Ectodermal cell (in vitro differentiated cells): ENCODE measurements around the gene RNU1-3.
A peak's percentile ranks its signal among the peaks of the same experiment; 100 is the strongest.
"Not testable (repeated sequence)": the region's sequence is repeated elsewhere in the genome, so short reads cannot be mapped to it uniquely, and the experiment has no call there.

Source experiments
- H3K27ac ChIP-seq: 2 replicates; pipeline ENCODE4 v1.7.0; 2013; ENCODE audit warnings: mild to moderate bottlenecking, low read depth, low read length; ENCODE audit not compliant: insufficient read depth, poor library complexity, severe bottlenecking
- H3K27me3 ChIP-seq: 2 replicates; pipeline ENCODE4 v1.7.0; 2013; ENCODE audit warnings: mild to moderate bottlenecking, low read length; ENCODE audit not compliant: insufficient read depth, control insufficient read depth, poor library complexity, severe bottlenecking
- H3K36me3 ChIP-seq: one replicate; pipeline ENCODE4 v1.7.0; 2013; ENCODE audit warnings: low read length; ENCODE audit not compliant: control insufficient read depth, insufficient read depth
- H3K4me1 ChIP-seq: one replicate; pipeline ENCODE4 v1.7.0; 2013; ENCODE audit warnings: low read length; ENCODE audit not compliant: control insufficient read depth, insufficient read depth
- H3K4me3 ChIP-seq: 2 replicates; pipeline ENCODE4 v1.7.0; 2013; ENCODE audit warnings: low read depth, low read length, control low read depth; ENCODE audit not compliant: insufficient read depth
- H3K9me3 ChIP-seq: 2 replicates; pipeline ENCODE4 v1.7.0; 2013; ENCODE audit warnings: mild to moderate bottlenecking, low read length, moderate library complexity; ENCODE audit not compliant: control insufficient read depth
- WGBS, 2 experiments: methylation state at CpG; one replicate each; pipeline ENCODE4 v1.1.7; 2013; ENCODE audit warnings: missing lambda C conversion rate in 2 of 2; 5-methylcytosine and 5-hydroxymethylcytosine counted together

Gene RNU1-3

GRCh38 chr1:16651560-16651959 lies 15.2 kb downstream of the RNU1-3 start:
- WGBS, 2 experiments = 100% methylated on average over 1 of the region's 1 CpG
- H3K27me3 ChIP-seq = peaks cover 30% of the 10 kb centered on the region
- not testable (repeated sequence) for H3K9me3 ChIP-seq, H3K36me3 ChIP-seq, H3K4me3 ChIP-seq, H3K27ac ChIP-seq, H3K4me1 ChIP-seq

DNA sequence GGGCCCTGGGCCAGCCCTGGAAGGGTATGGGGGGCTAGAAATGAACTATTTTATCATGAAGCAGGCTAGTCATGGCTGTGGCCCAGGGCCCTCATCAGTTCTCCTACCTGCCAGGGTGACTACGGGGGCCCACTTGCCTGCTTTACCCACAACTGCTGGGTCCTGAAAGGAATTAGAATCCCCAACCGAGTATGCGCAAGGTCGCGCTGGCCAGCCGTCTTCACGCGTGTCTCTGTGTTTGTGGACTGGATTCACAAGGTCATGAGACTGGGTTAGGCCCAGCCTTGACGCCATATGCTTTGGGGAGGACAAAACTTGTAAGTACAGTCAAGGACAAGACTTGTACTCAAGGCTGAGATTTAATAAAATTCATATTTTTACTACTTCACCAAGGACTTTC lies 16.8 kb downstream of the RNU1-3 start:
- 75 to 94% methylated on average over 8 to 9 of the region's 9 CpGs for WGBS, 2 experiments
- not testable (repeated sequence) for H3K4me1 ChIP-seq, H3K4me3 ChIP-seq, H3K9me3 ChIP-seq, H3K36me3 ChIP-seq, H3K27ac ChIP-seq
- peaks cover 37% of the 10 kb centered on the region for H3K27me3 ChIP-seq

- not testable (repeated sequence) for H3K4me3 ChIP-seq, H3K36me3 ChIP-seq, H3K27ac ChIP-seq, H3K9me3 ChIP-seq, H3K4me1 ChIP-seq
- WGBS, 2 experiments = 82 to 84% methylated on average over 3 to 5 of the region's 6 CpGs
- H3K27me3 ChIP-seq = peaks cover 37% of the 10 kb centered on the region
Measured at GRCh38 chr1:16649390-16649789, 17.4 kb downstream of the RNU1-3 start.

GRCh38 chr1:16648756-16649155 lies 18.0 kb downstream of the RNU1-3 start:
- not testable (repeated sequence) for H3K9me3 ChIP-seq, H3K4me3 ChIP-seq, H3K4me1 ChIP-seq, H3K27ac ChIP-seq, H3K36me3 ChIP-seq
- 92 to 93% methylated on average over 6 to 7 of the region's 8 CpGs for WGBS, 2 experiments
- peaks cover 37% of the 10 kb centered on the region for H3K27me3 ChIP-seq

DNA sequence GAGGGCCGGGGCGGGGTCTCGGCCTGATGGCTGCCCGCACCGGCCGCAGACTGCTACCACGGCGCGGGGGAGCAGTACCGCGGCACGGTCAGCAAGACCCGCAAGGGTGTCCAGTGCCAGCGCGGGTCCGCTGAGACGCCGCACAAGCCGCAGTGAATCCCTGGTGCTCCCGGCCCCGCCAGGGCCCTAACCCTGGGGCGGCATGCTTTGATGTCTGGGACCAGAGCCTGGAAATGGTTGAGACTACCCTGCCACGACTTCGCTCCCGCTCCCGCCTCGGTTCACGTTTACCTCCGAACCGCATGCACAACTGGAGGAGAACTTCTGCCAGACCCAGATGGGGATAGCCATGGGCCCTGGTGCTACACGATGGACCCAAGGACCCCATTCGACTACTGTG lies 18.5 kb downstream of the RNU1-3 start:
- H3K27me3 ChIP-seq = peaks cover 37% of the 10 kb centered on the region
- H3K36me3 ChIP-seq, H3K4me3 ChIP-seq, H3K4me1 ChIP-seq, H3K27ac ChIP-seq, H3K9me3 ChIP-seq: not testable (repeated sequence)
- 21 to 27% methylated on average over 26 to 27 of the region's 32 CpGs for WGBS, 2 experiments

DNA sequence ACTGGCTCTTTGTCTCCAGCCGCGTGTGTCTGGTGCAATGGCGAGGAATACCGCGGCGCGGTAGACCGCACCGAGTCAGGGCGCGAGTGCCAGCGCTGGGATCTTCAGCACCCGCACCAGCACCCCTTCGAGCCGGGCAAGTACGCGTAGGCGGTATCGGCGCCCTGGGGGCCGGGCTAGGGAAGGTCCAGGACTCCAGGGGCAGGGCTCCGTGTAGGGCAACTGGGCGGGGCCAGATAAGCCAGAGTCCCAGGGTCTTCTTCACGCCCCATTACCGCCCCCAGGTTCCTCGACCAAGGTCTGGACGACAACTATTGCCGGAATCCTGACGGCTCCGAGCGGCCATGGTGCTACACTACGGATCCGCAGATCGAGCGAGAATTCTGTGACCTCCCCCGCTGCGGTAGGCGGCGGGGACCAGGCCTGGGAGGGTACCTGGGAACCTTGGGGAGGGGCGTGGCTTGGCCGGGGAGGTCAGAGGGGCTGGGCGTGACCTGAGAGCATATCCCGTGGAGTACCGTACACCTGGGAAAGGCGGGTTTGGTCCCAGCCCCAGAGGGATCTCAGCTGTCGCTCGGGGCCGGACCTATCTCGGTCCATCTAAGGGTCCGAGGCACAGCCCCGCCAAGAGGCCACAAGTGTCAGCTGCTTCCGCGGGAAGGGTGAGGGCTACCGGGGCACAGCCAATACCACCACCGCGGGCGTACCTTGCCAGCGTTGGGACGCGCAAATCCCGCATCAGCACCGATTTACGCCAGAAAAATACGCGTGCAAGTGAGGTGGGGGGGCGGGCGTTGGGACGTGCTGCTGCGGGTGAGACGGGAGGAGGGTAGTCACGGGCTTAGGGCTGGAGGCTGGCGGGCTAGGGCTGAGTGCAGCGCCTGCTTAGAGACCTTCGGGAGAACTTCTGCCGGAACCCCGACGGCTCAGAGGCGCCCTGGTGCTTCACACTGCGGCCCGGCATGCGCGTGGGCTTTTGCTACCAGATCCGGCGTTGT lies 19.3 kb downstream of the RNU1-3 start:
- Histone ChIP-seq H3K4me3 (peak overlapping the region; percentile 13), H3K27me3 (peaks cover 37% of the 10 kb centered on the region)
- 15% methylated on average over 48 to 53 of the region's 84 CpGs for WGBS, 2 experiments
- H3K9me3 ChIP-seq, H3K36me3 ChIP-seq, H3K4me1 ChIP-seq, H3K27ac ChIP-seq: not testable (repeated sequence)

DNA sequence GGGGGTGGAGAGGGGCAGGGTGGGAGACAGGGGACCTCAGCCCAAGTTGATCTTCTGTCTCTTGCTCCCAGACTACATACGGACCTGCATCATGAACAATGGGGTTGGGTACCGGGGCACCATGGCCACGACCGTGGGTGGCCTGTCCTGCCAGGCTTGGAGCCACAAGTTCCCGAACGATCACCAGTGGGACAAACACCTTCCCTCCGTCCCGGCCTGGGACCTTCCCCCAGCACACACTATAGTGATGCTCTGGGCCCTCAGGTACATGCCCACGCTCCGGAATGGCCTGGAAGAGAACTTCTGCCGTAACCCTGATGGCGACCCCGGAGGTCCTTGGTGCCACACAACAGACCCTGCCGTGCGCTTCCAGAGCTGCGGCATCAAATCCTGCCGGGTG lies 20.0 kb downstream of the RNU1-3 start:
- not testable (repeated sequence) for H3K36me3 ChIP-seq, H3K9me3 ChIP-seq
- WGBS, 2 experiments = 88 to 93% methylated on average over 7 of the region's 17 CpGs

GRCh38 chr1:16646061-16646664 lies 20.6 kb downstream of the RNU1-3 start:
- 92% methylated on average over 15 of the region's 15 CpGs for WGBS, 2 experiments
- not testable (repeated sequence) for H3K9me3 ChIP-seq, H3K4me3 ChIP-seq, H3K4me1 ChIP-seq, H3K27ac ChIP-seq, H3K36me3 ChIP-seq
- peaks cover 32% of the 10 kb centered on the region for H3K27me3 ChIP-seq

More for the DNA sequence above, 20.0 kb downstream of the RNU1-3 start:
- peaks cover 32% of the 10 kb centered on the region for H3K27me3 ChIP-seq
- H3K4me1 ChIP-seq, H3K27ac ChIP-seq, H3K4me3 ChIP-seq: not testable (repeated sequence)

DNA sequence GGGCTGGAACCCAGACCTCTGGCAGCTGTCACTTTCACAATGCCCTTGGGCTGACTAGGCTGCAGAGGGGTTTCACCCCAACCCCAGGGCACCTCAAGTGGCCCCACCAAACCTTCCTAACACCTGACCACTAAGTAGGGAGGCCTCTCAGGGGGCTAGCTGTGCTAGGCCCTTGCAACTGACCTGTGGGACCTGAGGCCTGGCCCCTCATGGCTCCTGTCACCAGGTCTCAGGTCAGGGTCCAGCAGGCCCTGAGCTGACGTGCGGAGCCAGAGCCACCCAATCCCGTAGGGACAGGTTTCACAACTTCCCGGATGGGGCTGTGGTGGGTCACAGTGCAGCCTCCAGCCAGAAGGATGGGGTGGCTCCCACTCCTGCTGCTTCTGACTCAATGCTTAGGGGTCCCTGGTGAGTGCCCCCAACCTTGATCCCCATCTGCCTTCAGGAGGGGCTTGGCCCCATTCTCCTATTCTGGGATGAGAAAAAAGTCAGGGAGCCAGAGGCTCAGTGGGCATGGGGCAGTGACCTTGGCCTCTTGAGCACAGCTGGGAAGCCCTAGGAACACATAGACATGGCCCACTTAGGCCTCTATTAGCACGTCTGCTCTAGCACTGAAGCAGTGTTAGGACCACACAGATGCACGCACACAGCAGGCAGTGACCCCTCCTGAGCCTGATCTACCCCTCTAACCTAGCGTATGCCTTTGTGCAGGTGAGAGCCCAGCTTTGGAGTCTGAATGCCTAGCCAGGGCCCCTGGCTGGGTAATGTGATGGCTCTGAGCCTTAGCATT lies 21.3 kb downstream of the RNU1-3 start:
- Histone ChIP-seq H3K27me3 (peaks cover 32% of the 10 kb centered on the region), H3K4me3 (peak overlapping the region; percentile 82)
- H3K36me3 ChIP-seq, H3K4me1 ChIP-seq, H3K9me3 ChIP-seq, H3K27ac ChIP-seq: not testable (repeated sequence)
- WGBS, 2 experiments = 95% methylated on average over 6 to 7 of the region's 7 CpGs
